HL-60 (cell line): ENCODE measurements around the gene ZZZ3.
A peak's percentile ranks its signal among the peaks of the same experiment; 100 is the strongest.

Source experiments
- CTCF ChIP-seq: IDR thresholded peaks from one replicate; pipeline ENCODE4 v1.5.1; 2011; ENCODE audit warnings: low read length, control low read depth, inconsistent platforms; ENCODE audit not compliant: insufficient read depth
- GABPA ChIP-seq: IDR thresholded peaks from 2 replicates; pipeline ENCODE4 v1.6.1; 2012; ENCODE audit warnings: low read depth
- POLR2AphosphoS5 ChIP-seq: IDR thresholded peaks from 2 replicates; pipeline ENCODE4 v1.6.1; 2012; ENCODE audit warnings: low read depth
- REST ChIP-seq: IDR thresholded peaks from 2 replicates; pipeline ENCODE4 v1.6.1; 2012; ENCODE audit warnings: low read depth; ENCODE audit not compliant: insufficient replicate concordance

DNA sequence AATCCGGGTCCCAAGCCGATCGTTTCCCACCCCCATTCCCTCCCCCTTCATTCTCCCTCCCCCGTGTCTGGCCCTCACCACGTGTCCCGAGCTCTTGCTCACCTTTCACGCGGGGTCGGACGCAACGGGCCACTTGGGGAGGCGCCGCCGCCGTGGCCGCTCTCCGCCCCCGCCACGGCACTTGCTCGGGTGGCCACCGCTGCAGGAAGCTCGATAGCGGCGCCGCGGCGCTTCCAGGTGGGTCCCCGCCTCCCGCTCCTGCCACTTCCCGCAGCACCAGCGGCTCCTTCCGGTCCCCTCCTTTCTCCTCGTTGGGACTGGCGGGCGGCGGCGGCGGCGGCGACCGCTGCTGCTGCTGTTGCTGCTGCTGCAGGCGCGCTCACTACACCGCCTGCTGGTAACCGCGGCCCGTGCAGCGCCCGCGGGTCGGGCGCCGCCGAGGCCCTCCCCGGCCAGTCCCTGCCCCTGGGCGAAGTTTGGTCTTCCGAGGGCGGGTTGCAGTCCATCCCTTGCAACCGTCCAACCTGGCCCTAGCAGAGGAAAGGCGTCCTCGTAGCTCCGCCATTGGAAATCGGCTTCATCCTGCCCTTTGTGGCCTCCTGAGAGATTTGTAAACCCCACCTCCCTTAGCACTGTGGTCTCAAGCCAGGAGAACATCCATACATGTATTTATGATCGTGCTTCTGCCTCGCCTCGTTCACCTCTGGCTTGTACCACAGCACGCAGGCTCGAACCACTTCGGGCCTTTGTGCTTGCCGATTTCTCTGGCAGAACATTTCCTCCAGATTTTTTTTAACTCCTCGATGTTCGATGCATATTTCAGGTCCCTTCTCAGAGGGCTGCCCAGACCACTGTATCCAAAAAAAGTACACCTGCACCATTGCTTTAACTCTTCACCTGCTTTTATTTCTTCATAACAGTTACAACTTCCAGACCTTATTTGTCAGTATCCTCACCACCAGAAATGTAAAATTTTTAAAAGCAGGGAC, 996 bp upstream of the ZZZ3 start:
- TF ChIP-seq REST = peak; percentile 32
- TF ChIP-seq CTCF = peak; percentile 62
- TF ChIP-seq POLR2AphosphoS5 = peak; percentile 72; the same call in 1 of the 2 replicates
- peak; percentile 92 for TF ChIP-seq GABPA
